ENCODE results near the gene OR1M1. TPM values are rescaled to one million over a fixed set of nuclear protein-coding genes. Genes with fewer than 3 reads are reported as not detected.
"Not testable (repeated sequence)": the region's sequence is repeated elsewhere in the genome, so short reads cannot be mapped to it uniquely, and the experiment has no call there.

Gene OR1M1
- polyA plus RNA-seq, 1 experiment = not detected

- TF ChIP-seq CTCF (IDR thresholded peaks at IDR 0.05; ENCODE audit: insufficient read depth, low read depth, low read length) = no peak
- no peak overlapping the region for H3K4me3 ChIP-seq (ENCODE audit: low read depth, low read length)
- CTCF ChIA-PET = no interaction called here
- no peaks in the 10 kb centered on the region for H3K36me3 ChIP-seq (ENCODE audit: control insufficient read depth, insufficient read depth, low read length)
- POLR2A ChIA-PET = no interaction called here
- DNase-seq (ENCODE audit: low read depth) = no peak
- no peaks in the 10 kb centered on the region for H3K27me3 ChIP-seq (ENCODE audit: control insufficient read depth, insufficient read depth, low read length)
Observed at GRCh38 chr19:9043524-9043923, 43.3 kb upstream of the OR1M1 start.

DNA sequence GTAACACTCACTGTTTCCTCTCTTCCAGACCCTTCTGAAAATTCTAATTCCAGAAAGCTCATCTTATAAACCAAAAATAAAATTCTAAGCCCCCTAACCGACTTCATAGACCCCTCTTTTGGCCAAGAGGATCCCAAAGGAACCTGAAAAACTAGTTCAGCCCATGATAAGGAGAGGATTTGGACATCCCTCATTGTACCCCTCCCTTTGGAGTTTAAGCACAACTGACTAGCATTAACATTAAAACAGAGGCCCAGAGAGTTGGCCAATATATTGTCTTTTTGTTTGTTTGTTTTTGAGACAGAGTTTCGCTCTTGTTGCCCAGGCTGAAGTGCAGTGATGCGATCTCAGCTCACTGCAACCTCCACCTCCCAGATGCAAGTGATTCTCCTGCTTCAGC lies 42.4 kb upstream of the OR1M1 start:
- no peak overlapping the region for H3K4me3 ChIP-seq (ENCODE audit: low read depth, low read length)
- DNase-seq (ENCODE audit: low read depth) = no peak
- no peaks in the 10 kb centered on the region for H3K36me3 ChIP-seq (ENCODE audit: control insufficient read depth, insufficient read depth, low read length)
- ChIA-PET CTCF (no interaction called here), POLR2A (no interaction called here)
- H3K27me3 ChIP-seq (ENCODE audit: control insufficient read depth, insufficient read depth, low read length) = no peaks in the 10 kb centered on the region
- no peak for TF ChIP-seq CTCF (IDR thresholded peaks at IDR 0.05; ENCODE audit: insufficient read depth, low read depth, low read length)

DNA sequence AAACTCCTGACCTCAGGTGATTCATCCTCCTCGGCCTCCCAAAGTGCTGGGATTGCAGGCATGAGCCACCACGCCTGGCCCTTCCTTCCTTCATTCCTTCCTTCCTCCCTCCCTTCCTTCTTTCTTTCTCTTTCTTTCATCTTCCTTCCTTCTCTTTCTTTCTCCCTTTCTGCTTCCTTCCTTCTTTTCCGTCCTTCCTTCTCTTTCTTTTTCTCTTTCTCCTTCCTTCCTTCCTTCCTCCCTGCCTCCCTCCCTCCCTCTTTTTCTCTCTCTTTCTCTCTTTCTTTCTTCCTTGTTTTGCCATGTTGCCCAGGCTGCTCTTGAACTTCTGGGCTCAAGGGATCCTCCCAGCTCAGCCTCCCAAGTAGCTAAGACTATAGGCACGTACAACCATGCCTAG lies 40.2 kb upstream of the OR1M1 start:
- CTCF ChIA-PET = no interaction called here
- POLR2A ChIA-PET = no interaction called here
- DNase-seq (ENCODE audit: low read depth) = no peak
- Histone ChIP-seq H3K36me3 (ENCODE audit: control insufficient read depth, insufficient read depth, low read length) (no peaks in the 10 kb centered on the region), H3K27me3 (ENCODE audit: control insufficient read depth, insufficient read depth, low read length) (no peaks in the 10 kb centered on the region), H3K4me3 (ENCODE audit: low read depth, low read length) (no peak overlapping the region)
- no peak for TF ChIP-seq CTCF (IDR thresholded peaks at IDR 0.05; ENCODE audit: insufficient read depth, low read depth, low read length)

- Histone ChIP-seq H3K27me3 (ENCODE audit: control insufficient read depth, insufficient read depth, low read length) (no peaks in the 10 kb centered on the region), H3K4me3 (ENCODE audit: low read depth, low read length) (no peak overlapping the region), H3K36me3 (ENCODE audit: control insufficient read depth, insufficient read depth, low read length) (no peaks in the 10 kb centered on the region)
- POLR2A ChIA-PET = no interaction called here
- CTCF ChIA-PET = no interaction called here
- DNase-seq (ENCODE audit: low read depth) = no peak
- no peak for TF ChIP-seq CTCF (IDR thresholded peaks at IDR 0.05; ENCODE audit: insufficient read depth, low read depth, low read length)
Observed at GRCh38 chr19:9052894-9053293, 34.0 kb upstream of the OR1M1 start.

DNA sequence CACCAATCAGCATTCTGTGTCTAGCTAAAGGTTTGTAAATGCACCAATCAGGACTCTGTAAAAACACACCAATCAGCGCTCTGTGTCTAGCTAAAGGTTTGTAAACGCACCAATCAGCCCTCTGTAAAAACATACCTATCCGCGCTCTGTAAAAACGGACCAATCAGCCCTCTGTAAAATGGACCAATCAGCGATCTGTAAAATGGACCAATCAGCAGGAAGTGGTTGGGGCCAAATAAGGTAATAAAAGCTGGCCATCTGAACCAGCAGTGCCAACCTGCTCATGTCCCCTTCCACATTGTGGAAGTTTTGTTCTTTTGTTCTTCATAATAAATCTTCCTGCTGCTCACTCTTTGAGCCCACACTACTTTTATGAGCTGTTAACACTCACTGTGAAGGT lies 33.2 kb upstream of the OR1M1 start:
- DNase-seq (ENCODE audit: low read depth); POLR2A ChIA-PET; H3K4me3 ChIP-seq (ENCODE audit: low read depth, low read length); H3K27me3 ChIP-seq (ENCODE audit: control insufficient read depth, insufficient read depth, low read length); H3K36me3 ChIP-seq (ENCODE audit: control insufficient read depth, insufficient read depth, low read length): not testable (repeated sequence)
- CTCF ChIA-PET = interaction anchor here (0.6 kb wide), 1 partner anchor 227 kb away, joined by 3 read pairs; no protein-coding TSS in a partner anchor

DNA sequence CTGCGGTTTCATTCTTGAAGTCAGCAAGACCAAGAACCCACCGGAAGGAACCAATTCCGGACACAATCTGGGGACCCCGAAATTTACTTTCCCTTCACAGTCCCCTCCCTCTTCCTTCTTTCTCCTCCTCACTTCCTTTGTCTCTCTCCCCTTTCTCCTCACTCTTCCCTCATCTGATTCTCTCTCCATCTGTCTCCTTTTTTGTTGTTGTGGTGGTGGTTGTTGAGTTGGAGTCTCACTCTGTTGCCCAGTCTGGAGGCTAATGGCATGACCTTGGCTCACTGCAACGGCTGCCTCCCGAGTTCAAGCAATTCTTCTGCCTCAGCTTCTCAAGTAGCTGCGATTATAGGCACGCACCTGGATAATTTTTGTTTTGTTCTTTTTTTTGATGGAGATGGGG lies 32.7 kb upstream of the OR1M1 start:
- H3K36me3 ChIP-seq (ENCODE audit: control insufficient read depth, insufficient read depth, low read length) = no peaks in the 10 kb centered on the region
- POLR2A ChIA-PET = no interaction called here
- no peak for TF ChIP-seq CTCF (IDR thresholded peaks at IDR 0.05; ENCODE audit: insufficient read depth, low read depth, low read length)
- H3K27me3 ChIP-seq (ENCODE audit: control insufficient read depth, insufficient read depth, low read length) = no peaks in the 10 kb centered on the region
- DNase-seq (ENCODE audit: low read depth) = no peak
- no peak overlapping the region for H3K4me3 ChIP-seq (ENCODE audit: low read depth, low read length)
- CTCF ChIA-PET = interaction anchor here (0.6 kb wide), 1 partner anchor 251 kb away, joined by 3 read pairs; no protein-coding TSS in a partner anchor

Measured in BJ (cell line).